Hepatocyte (in vitro differentiated cells): ENCODE results near the gene IRX3.

Experiments
- EZH2phosphoT487 ChIP-seq: fragments of 200-600 bp; sonication (generic); IDR thresholded peaks from one replicate; pipeline ENCODE4 v1.6.1; 2018; ENCODE audit warnings: antibody characterized with exemption, mild to moderate bottlenecking, low read depth, moderate library complexity; ENCODE audit not compliant: unreplicated experiment, severe bottlenecking
- TF ChIP-seq, protein P1 (sequence below): fragments of 200-600 bp; sonication (generic); IDR thresholded peaks from 2 replicates; pipeline ENCODE4 v1.5.1; 2016; ENCODE audit warnings: antibody characterized with exemption, mild to moderate bottlenecking; ENCODE audit not compliant: poor library complexity

DNA sequence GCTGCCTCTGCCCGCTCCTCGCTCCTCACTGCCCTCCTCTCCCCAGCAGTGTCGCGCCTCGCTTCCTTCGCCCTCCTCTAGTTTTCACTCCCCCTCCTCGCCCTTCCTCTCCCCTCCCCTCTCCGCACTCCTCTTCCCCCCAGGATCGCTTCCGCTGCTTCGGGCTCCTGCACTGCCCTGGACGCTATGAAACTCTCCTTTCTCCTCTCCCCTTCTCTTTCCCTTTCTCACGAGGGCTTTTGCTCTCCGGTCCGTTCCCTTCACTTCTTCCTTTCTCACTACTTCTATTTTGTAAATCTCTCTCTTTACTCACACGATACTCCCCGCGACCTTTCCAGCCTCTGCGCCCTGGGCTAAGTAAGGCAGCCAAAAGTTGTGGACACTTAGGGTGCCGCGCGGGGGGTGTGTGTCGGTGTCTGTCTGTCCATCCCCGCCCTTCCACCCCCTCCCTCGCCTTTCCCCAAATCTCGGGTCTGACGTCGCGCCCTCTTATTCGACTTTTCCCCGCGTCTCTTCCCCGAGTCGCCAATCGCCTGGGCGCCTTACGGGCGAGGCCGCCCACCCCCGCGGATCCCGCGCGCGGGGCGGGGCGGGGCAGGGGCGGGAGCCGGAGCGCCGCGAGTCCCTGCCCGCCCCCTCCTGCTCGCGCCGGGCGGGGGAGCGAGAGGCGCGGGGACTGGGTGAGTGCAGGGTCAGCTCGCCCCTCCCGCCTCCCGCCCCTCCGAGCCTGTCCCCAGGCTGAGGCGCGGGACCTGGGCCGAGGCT is at the start of gene IRX3:
- peak; percentile 25 for TF ChIP-seq EZH2phosphoT487
- TF ChIP-seq, protein P1, sequence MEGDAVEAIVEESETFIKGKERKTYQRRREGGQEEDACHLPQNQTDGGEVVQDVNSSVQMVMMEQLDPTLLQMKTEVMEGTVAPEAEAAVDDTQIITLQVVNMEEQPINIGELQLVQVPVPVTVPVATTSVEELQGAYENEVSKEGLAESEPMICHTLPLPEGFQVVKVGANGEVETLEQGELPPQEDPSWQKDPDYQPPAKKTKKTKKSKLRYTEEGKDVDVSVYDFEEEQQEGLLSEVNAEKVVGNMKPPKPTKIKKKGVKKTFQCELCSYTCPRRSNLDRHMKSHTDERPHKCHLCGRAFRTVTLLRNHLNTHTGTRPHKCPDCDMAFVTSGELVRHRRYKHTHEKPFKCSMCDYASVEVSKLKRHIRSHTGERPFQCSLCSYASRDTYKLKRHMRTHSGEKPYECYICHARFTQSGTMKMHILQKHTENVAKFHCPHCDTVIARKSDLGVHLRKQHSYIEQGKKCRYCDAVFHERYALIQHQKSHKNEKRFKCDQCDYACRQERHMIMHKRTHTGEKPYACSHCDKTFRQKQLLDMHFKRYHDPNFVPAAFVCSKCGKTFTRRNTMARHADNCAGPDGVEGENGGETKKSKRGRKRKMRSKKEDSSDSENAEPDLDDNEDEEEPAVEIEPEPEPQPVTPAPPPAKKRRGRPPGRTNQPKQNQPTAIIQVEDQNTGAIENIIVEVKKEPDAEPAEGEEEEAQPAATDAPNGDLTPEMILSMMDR = no peak
